Measurements from ENCODE around the gene WASL.
"Not testable (repeated sequence)": the region's sequence is repeated elsewhere in the genome, so short reads cannot be mapped to it uniquely, and the experiment has no call there.

Gene WASL

DNA sequence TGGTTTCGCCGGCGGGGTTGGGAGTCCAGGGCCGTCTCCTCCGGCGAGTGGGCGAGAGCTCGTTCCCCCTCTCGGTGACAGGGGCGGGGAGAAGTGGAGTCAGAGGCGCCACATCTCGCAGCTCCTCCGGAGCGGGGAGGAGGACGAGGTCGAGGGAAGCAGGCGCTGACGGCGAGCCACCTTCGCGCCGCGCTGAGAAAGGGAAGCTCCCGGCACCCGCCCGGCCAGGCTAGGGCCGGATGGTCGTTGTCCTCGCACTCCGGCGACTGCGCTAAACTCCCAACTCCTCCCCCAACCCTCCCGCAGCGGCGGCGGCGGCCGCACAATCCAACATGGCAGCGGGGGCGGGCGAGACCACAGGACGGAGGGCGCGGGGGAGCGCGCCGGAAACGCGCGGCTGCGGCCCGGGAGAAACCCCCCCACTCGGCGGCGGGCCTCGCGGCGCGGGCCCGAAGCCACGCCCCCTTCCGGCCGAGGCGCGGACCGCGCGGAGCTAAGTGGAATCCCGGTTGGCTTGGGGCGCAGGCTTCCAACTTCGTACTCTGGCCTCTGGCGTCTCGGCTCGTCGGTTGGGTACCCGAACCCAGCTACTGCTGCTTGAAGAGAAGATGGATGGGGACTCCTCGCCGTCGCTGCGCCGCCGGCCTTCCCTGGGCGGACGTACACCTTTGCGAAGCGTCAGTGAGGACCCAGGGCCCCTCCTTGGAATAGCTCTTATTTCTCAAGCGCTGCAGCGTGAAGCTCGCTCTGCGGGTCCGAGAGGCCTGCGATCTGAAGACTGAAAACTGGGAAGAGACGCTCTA, at the start of gene WASL:
WASL (minus strand) TSS at position 270 of the 803 bp plus-strand sequence; CDS start at position 1, 269 bp downstream.
- FAIRE-seq, result no peak

DNA sequence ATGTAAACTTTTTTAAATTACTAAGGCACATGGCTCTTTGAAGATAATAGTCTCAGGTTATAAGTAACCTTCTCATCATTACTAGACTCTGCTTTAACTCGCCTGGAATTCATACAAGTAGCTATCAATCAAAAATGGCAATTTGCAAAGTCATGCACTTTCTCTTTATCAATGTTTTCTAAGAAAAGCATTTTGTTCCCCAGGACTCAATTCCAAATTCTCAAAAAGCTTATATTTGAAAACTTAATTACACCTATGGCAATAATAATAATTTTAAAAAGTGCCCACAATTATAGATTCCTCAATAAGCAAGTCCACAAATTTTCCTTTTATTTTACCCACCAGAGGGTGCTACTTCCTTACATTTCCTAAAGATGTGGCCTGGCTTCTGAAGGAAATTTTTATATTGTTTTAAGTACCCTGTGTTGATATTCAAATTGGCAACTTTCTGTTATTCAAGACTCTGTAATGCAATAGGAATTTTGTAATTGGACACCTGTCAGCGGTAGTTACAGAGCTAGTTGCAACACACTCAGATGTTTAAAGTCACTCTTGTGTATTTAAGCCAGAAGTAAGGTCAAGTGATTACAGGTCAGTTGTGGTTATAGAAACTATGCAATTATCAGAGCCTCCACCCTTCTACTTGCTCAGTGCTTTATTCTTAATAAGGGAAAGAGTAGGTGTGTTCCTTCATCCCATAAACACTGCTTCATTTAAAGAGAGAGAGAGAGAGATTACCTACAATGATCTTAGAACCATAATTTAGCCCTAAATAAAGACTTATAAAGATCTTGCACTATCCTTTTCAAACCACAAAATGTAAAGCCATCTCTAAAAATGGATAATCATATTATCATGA, 49.1 kb upstream of the WASL start:
- FAIRE-seq, result peak; percentile 100

DNA sequence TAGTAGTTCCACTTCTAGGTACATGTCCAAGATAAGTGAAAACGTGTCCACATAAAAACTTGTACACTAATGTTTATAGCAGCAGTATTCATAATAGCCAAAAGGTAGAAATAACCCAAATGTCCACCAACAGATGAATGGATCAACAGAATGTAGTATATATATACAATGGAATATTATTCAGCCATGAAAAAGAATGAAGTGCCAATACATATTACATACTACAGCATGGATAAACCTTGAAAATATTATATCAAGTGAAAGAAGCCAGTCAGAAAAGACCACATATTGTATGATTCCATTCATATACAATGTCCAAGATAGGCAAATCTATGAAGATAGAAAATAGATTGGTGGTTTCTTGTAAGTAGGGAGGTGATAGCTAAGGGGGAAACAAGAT, 47.8 kb upstream of the WASL start:
- no peak for FAIRE-seq

DNA sequence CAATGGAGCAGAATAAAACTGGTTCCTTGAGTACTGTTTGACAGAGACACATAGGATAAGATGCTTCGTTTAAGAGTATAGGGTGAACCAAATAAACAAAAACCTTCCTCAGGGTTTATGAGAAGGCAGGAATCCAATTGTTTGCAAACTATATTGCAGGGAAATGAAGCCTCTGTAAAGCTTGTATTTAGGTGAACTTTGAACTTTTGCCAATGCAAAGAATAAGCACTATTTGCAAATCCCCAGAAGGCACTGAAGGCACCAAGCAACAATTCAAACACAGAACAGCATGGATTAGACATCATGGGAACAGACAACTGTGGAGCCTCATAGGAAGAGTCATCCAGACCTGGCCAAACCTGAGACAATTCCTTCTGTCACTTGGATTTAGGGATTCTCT, 47.1 kb upstream of the WASL start:
- no peak for FAIRE-seq

DNA sequence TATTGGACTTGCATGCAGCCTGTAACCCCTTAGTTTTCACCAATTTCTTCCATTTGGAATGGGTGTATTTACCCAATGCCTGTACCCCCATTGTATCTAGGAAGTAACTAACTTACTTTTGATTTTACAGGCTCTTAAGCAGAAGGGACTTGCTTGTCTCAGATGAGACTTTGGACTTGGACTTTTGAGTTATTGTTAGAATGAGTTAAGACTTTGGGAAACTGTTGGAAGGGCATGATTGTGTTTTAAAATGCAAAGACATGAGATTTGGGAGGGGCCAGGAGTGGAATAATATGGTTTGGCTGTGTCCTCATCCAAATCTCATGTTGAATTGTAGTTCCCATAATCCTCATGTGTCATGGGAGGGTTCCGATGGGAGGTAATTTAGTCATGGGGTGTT, 46.3 kb upstream of the WASL start:
- not testable (repeated sequence) for FAIRE-seq

DNA sequence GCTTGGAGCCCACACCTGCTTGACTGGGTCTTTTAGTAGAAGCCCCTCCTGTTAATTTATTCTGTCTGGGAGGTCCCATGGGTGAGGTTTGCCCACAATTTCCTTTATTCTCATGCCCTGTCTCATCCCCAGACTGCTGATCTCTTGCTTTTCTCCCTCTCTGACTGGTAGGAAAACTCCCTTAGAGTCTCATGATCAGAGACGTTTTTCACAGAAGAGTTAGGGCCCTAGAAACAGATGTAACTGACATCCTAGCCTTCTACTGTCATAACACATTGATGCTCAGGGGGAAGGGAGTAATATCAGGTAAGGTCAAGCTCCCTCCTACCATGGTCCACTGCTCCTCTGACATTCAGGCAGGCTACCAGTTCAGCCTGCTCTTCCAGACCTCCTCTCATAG, 43.7 kb upstream of the WASL start:
- no peak for FAIRE-seq

DNA sequence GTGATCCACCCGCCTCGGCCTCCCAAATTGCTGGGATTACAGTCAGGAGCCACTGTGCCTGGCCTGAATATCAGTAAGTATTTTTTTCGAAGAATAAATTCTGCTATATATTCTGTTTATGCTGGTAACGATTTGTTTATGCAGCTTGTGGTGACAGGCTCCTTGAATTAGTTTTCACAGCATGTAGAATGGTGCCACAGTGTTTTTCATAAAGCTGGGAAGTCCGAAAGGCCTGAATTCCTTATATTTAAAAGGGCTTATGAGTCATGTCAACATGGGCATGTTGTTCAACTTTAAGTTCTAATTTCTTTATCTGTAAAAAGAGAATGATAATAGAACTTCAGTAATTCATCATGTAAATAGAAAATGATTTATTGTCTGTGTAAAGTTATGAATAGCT, 42.2 kb upstream of the WASL start:
- no peak for FAIRE-seq

DNA sequence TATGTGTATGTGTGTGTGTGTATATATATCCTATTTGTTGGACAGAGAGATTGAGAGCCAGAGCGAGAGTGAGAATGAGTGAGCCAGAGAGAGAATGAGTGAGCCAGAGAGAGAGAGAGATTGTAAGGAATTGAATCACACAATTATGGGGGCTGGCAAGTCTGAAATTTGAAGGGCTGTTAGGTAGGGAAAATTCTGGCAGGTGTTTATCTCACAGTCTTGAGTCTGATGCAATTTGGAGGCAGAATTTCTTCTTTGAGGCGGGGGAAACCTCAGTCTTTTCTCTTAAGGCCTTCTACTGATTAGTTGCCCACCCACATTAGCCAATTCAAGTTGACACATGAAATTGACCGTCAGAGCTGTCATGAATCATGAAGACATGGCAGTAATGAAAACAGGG, 41.0 kb upstream of the WASL start:
- no peak for FAIRE-seq

DNA sequence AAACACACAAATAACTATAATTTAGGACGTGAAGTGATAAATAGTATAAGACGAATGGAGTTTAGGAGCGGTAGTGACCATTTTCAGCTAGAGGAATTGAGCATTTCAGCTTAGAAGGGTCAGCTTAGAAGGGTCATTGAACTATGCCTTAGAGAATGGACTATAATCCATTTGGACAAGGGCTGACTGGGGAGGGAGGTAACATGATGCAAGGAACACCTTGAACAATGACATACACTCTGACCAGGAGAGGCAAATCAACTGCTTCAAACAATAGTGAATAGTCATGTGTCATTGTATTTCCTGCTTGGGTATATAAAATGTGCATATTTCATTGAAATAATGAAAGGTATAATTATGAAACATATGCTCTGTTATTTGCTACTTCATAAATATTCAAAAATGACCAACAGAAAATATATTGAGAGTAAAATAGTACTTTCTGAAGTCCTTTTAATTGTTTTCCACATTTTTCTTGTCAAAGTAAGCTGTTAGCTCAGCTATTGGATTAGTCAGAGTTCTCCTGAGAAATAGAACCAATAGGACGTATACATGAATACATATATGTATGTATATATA, 40.5 kb upstream of the WASL start:
- FAIRE-seq, result no peak

DNA sequence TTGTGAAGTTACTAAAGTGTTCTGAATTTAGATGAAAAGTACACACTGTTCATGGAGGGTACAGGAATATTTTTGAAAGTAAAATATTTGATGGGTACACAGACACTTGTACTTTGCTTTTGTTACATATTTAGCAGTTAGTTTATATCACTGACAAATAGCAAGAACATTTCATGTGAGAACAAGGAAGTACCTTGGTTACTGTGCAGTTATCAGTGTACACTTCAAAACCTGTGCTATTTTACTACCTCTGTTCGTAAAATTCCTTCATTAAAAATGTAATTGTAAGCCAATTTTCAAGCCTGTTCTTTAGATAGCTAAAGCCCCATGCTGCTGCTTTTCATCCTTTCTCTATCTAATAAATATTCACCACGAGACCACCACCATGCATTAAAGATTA, 39.8 kb upstream of the WASL start:
- FAIRE-seq, result no peak

DNA sequence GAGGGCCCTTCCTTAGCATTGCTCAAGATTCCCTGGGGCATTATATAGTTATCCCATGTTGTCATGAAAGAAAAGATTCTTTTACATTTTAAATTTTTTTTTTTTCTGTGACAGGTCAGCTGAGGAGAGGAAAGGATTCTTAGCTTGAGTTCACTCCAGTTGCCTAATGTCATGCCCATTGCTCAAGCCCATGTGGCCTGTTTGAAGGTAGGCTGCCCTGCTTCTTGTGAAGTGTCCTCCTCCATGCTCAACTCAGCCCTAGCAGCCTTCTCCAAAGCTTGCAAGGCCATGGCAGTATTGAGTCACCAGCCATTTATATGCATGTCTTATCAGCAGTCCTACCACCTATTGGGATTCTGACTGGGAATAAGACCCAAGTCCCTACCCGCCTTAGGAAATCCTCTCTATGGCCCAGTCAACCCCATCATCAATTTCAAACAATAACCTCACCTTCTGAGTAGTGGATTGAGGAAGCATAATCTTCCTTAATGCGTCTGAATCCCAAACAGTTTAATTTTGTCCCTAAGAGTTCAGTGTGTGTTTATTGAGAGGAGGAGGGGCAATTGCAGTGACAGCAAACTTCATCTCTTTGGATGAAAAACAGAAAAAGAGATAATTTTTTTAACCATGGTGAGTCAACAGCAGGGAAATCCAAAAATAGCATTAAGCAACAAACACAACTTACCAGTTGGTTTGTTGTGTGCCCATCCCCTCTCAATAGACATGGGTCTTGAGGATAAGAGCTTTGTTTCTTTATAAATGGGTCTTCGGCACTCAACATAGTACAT, 38.6 kb upstream of the WASL start:
- no peak for FAIRE-seq

DNA sequence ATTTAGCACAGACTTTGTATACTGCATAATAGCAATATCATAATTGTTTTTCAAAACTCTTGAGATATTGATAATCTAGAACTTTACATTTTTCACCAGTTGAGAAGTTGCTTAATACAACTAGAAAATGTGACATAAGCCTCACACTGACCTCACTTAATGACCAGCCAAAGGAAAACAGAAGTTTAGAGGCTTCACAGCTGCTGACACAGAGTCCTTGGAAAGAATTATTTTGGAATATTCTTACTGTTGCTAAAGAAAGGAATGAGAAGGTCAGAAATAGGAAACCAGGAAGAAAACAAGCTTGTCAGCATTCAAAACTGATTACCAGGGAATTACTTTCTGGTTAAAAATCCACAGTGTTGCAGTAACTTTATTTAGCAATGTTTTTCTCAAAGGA, 35.5 kb upstream of the WASL start:
- no peak for FAIRE-seq

DNA sequence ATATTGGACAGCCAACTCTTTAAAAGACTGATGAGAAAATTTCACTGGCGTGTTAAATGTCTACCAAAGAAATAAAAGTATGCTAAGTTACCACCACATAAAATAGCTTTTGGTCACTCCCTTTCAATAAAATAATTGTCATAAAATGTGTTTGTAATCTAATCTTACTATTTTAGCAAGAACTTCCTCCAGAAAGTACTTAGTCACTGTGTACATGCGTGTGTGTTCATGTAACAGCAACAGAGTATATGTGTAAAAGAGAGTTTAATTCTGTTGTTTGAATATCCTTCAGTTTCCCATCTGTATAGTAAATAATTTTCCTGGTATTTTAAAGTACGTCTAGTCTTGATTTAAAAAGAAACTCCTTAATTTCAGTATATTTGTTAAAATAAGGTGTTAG, 35.0 kb upstream of the WASL start:
- FAIRE-seq, result no peak

DNA sequence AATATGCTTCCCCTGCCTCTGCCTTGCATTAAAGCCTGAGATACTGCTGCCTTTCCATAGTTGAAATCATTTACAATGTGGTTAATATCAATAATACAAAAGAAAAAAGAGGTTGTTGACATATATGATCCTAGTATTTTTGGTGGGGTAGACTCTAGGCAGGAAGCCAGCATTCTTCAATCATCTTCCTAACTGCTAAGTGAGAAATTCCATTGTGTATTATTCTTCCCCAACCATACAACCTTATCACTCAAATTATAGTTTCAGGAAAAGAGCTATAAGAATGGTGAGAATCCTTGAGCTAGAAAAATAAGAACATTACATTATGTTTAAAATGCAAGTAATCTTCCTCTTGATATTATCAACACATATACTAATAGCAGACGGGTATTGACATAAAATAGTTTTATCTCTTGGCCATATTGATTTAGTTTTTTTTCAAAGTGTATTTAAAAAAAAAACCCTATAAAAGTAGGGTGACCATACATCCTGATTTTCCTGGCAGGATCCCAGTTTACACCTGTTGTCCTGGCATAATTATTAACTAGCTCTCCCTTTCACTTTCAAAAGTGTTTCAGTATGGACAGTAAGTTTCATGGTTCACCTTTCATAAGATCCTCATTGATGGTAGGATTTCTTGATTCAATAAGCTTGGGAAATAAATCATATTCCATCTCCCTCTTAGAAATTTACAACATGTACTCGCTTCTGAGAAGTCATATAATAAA, 33.4 kb upstream of the WASL start:
- FAIRE-seq, result peak; percentile 72

DNA sequence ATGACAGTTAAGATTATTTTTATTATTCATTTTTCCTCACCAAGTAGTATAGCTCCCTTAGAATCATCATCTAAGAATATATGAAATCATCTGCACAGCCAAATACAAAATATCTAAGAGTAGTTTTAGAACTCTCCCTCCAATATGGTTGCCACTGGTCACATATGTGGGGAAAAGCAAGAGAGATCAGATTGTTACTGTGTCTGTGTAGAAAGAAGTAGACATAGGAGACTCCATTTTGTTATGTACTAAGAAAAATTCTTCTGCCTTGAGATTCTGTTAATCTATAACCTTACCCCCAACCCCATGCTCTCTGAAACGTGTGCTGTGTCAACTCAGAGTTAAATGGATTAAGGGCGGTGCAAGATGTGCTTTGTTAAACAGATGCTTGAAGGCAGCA, 31.7 kb upstream of the WASL start:
- FAIRE-seq, result not testable (repeated sequence)

DNA sequence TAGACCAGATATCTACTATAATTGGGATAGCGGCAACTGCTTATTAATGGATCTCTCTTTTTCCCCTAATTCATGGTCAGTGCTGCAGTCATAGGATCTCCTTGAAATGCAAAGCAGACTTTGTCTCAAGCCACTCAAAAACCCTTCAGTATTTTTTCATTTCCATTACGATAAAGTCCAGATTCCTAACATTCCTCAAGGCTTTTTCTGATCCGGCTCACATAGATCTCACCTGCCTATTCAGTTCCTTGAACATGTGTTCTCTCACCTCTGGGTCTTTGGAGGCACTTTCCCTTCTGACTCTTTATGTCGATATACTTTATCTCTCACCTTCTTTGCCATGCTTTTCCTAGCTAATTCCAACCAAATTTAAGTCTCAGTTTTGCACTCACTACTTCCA, 25.7 kb upstream of the WASL start:
- no peak for FAIRE-seq

DNA sequence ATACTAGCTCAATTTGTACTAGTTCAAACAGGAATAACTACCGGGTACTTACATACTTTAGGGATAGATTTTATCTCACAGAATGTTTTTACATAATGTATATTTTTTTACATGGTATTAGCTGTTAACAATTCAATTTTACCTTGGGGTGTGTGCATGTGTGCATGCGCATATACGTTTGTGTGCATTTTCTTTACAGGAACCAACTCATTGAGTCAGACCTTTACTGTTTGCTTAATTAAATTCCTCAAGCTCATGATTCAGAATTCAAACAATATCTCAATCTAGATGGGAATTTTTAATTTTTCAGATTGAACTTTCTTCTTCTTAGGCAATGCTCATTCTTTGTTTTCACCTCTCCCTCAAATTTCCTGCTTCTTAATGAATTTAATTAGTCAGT, 24.7 kb upstream of the WASL start:
- no peak for FAIRE-seq

DNA sequence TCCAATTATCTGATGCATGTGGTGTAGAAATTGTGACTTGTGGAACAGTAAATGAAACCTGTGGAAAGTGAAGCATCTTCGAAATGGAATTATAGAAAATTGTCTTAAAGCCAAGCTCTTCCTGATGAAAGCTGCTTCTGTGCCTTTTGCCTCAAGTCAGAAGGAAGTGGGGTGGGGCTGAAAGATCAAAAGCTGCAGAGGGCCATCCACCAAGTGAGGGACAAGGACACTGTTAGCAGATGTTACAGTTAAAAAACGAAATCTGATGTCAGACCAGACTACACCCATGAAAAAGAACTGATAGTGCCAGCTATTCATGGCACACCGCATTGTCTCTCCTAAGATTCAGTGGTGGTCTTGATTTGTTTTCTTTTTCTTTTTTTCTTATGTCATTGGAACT, 23.8 kb upstream of the WASL start:
- FAIRE-seq, result no peak

DNA sequence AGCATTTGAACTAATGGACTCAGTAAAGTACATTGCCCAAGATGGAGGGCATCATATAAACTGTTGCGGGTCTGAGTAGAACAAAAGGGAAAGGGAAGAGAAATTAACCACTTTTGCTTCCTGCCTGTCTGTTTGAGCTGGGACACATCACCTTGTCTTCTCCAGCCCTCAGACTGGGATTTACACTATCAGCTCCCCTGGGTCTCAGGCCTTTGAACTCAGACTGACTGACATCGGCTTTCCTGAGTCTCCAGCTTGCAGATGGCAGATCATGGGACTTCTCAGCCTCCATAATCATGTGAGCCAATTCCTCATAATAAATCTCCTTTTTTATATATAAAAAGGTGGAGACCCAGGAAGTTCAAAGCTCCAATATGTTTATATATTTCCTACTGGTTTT, 23.0 kb upstream of the WASL start:
- no peak for FAIRE-seq

DNA sequence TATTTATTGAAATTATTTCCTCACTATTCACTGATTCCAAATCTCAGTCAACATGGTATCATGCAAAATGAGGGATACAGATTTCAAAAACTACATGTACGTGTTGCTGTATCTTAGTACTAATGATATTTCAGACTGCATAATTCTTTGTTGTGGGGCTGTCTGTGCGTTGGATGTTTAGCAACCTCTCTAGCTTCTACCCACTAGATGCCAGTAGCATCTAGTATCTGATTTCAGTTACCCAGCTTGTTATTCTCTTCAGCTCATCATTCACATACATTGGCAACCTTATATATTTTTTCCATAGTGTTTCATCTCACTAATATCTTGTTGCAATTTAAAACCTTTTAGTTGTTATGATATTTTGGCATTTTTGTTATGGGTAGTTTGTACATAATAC, 22.5 kb upstream of the WASL start:
- FAIRE-seq, result no peak

DNA sequence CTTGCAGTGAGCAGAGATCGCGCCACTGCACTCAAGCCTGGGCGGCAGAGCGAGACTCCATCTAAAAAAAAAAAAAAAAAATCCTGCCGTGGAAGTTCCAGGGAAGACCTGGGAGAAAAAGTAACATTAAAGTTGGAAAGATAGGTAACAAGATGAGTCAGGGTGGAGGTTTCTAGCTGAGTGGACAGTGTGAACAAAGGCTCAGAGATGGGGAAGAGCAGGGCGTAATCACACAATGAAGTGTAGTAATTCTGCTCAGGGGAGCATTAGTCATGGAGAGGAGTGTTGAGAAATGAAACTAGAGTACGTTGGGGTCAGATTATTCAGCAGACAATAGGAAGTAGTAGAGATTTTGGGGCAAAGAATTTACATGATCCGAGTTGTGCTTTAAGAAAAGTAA, 21.6 kb upstream of the WASL start:
- no peak for FAIRE-seq

DNA sequence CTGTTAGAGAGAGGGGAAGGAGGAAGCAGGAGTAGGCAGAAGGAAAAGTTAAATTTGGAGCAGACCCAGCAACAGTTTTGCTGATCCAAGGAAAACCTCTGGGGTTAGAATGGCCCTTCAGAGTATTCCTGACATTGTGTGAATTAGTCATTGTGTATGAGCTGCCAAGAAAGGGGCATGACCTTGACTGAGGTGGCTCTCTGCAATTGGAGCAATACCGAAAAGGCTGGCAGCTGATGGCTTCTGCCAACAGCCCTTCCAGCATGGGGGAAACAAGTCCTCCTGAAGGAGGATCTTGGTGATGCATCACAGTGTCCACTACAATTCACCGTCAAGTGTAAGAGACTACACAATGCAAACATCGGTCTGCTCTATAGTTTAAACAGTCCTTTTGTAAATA, 20.6 kb upstream of the WASL start:
- FAIRE-seq, result peak; percentile 61
